Keratinocyte (primary cell): ENCODE results near the gene NTSR1.

ENCODE experiments used
- EZH2 ChIP-seq: IDR thresholded peaks from one replicate; pipeline ENCODE4 v1.6.1; 2012; ENCODE audit warnings: inconsistent platforms, mild to moderate bottlenecking, low read length, moderate library complexity
- TF ChIP-seq, protein P1 (sequence below), 3 experiments: IDR thresholded peaks in 1 of 3; conservative IDR thresholded peaks in 1 of 3; optimal IDR thresholded peaks in 1 of 3; 2 replicates in 2 of 3; 3 replicates in 1 of 3; pipeline versions ENCODE3 to v1.5.1; 2011; ENCODE audit warnings: low read length in 3 of 3, mild to moderate bottlenecking in 3 of 3, moderate library complexity in 2 of 3, control low read depth in 1 of 3, inconsistent platforms in 1 of 3; ENCODE audit not compliant: insufficient read depth in 2 of 3; ENCODE audit errors: extremely low read depth in 1 of 3

DNA sequence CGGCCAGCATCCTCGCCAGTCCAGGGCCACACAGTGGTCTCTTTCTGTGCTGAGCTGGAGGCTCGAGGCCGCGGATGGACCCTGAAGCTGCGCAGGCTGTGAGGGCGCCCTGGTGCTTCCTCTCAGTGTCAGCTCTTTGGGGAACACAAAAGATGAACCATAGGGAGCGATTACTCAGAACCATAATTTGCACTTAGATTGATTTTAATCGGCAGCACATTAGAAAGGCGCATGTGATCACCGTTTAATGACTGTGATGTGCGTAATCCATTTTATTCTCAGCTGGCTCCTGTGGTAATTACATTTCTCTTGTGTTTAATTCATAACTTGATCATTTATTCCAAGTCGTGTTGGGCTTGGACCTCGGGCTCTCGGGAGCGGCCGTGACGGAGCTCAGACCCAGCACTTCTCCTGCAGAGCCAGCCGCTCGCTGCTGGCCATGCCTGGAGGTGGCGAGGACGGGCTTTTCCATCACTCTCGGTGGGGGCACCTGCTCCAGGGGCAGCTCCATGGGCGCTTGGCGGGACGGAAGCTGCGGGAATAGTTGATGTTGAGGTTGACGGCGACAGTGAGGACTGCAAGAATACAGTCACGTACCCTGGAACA is 25.6 kb upstream of the NTSR1 start:
- TF ChIP-seq, protein P1, sequence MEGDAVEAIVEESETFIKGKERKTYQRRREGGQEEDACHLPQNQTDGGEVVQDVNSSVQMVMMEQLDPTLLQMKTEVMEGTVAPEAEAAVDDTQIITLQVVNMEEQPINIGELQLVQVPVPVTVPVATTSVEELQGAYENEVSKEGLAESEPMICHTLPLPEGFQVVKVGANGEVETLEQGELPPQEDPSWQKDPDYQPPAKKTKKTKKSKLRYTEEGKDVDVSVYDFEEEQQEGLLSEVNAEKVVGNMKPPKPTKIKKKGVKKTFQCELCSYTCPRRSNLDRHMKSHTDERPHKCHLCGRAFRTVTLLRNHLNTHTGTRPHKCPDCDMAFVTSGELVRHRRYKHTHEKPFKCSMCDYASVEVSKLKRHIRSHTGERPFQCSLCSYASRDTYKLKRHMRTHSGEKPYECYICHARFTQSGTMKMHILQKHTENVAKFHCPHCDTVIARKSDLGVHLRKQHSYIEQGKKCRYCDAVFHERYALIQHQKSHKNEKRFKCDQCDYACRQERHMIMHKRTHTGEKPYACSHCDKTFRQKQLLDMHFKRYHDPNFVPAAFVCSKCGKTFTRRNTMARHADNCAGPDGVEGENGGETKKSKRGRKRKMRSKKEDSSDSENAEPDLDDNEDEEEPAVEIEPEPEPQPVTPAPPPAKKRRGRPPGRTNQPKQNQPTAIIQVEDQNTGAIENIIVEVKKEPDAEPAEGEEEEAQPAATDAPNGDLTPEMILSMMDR (optimal IDR thresholded peaks at IDR 0.05 in 1 of 3, IDR thresholded peaks at IDR 0.05 in 1 of 3, conservative IDR thresholded peaks at IDR 0.05 in 1 of 3; ENCODE audit: extremely low read depth in 1 of 3, insufficient read depth in 2 of 3, low read length in 3 of 3) = no peak
- TF ChIP-seq EZH2 = no peak
